ENCODE results near the gene ATP10B. TPM values are rescaled to one million over a fixed set of nuclear protein-coding genes. Genes with fewer than 3 reads are reported as not detected.

The ATP10B gene
- total and polyA plus RNA-seq, 4 donors: 0.08 to 7.2 (median 0.53) TPM

DNA sequence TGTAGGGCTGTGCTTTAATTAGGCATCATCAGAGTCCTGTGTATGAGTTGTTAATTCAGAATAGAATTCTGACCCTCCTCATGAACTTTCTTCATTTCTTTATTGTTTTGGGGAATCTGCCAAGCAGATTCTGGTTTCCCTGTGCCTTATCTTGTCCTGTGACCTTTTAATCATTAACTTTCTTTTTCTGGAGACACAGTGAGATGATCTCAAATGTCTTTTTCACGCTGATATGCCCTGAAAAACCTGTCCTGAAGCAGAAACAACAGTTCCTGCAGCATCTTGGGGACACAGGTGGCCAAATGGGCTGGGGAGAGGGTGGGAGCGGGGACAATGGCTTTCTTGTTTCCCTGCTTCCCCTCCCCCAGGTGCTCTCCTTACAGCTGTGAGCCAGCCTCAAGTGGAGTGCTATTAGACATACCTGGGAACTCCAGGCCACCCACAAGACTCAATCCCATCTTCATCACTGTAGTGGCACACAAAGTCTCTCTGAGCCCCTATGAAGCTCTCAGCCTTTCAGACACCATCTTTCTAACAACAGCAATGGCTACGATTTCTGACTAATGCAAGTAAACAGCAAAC lies 213.8 kb downstream of the ATP10B start:
- no peak for ATAC-seq (ENCODE audit: insufficient read depth, low FRiP score)
- no peaks in the 10 kb centered on the region for H3K36me3 ChIP-seq (ENCODE audit: control insufficient read depth in 4 of 4, insufficient read depth in 4 of 4, low read length in 4 of 4)
- H3K4me1 ChIP-seq (ENCODE audit: control insufficient read depth in 5 of 5, insufficient read depth in 5 of 5, low read length in 5 of 5): no peaks in the 10 kb centered on the region
- no peak overlapping the region for H3K9ac ChIP-seq (ENCODE audit: insufficient read depth in 1 of 2, low read length in 2 of 2)
- TF ChIP-seq, protein P1, sequence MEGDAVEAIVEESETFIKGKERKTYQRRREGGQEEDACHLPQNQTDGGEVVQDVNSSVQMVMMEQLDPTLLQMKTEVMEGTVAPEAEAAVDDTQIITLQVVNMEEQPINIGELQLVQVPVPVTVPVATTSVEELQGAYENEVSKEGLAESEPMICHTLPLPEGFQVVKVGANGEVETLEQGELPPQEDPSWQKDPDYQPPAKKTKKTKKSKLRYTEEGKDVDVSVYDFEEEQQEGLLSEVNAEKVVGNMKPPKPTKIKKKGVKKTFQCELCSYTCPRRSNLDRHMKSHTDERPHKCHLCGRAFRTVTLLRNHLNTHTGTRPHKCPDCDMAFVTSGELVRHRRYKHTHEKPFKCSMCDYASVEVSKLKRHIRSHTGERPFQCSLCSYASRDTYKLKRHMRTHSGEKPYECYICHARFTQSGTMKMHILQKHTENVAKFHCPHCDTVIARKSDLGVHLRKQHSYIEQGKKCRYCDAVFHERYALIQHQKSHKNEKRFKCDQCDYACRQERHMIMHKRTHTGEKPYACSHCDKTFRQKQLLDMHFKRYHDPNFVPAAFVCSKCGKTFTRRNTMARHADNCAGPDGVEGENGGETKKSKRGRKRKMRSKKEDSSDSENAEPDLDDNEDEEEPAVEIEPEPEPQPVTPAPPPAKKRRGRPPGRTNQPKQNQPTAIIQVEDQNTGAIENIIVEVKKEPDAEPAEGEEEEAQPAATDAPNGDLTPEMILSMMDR (IDR thresholded peaks at IDR 0.05; ENCODE audit: control extremely low read depth, extremely low read depth): no peak
- no peaks in the 10 kb centered on the region for H3K27me3 ChIP-seq (ENCODE audit: control insufficient read depth in 3 of 3, insufficient read depth in 3 of 3, low read length in 2 of 3)
- WGBS, 2 donors: 69 to 75% methylated on average over 3 of the region's 3 CpGs
- peak in 1 of 3 donors; percentile 9 for DNase-seq
- no peaks in the 10 kb centered on the region for H3K9me3 ChIP-seq (ENCODE audit: control insufficient read depth in 4 of 4, insufficient read depth in 3 of 4, low read length in 3 of 4)
- H3K27ac ChIP-seq (ENCODE audit: low read depth in 1 of 2, low read length in 1 of 2): no peak overlapping the region
- no peak overlapping the region for H3K4me3 ChIP-seq

DNA sequence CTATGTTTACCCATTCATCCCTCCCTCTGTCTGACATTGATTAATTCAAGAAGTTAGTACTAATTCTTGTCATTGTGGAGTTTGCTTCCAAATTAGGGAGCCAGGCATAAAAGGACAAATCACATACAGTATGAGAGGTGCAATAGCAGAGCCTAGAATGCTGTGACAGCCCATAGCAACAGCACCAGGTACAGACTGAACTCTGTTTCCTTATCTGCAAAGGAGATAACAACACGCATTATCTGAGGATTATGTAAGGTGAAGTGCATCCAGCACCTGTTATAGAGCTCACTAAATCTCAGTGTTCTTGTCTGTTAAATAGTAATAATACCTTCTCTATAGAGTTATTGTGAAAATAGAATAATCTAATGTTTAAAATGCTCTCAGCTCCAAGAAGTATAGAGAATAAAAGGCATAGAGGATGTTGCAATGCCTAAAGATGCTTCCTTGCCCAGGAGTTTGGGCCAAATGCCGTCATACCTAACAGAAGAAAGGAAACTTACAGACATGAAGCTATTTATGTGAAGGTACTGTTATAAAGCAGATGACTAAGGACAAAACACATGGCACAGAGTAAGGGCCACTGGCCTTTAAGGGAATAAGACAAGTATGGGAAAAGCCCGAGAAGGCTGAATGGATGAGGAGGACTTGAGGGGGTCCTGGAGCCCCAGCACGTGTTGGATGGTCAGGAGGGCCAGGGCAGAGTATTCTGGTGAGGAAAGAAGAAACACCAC lies 214.5 kb downstream of the ATP10B start:
- Histone ChIP-seq H3K27ac (ENCODE audit: low read depth in 1 of 2, low read length in 1 of 2) (no peak overlapping the region), H3K9me3 (ENCODE audit: control insufficient read depth in 4 of 4, insufficient read depth in 3 of 4, low read length in 3 of 4) (no peaks in the 10 kb centered on the region), H3K4me1 (ENCODE audit: control insufficient read depth in 5 of 5, insufficient read depth in 5 of 5, low read length in 5 of 5) (no peaks in the 10 kb centered on the region), H3K27me3 (ENCODE audit: control insufficient read depth in 3 of 3, insufficient read depth in 3 of 3, low read length in 2 of 3) (no peaks in the 10 kb centered on the region), H3K36me3 (ENCODE audit: control insufficient read depth in 4 of 4, insufficient read depth in 4 of 4, low read length in 4 of 4) (no peaks in the 10 kb centered on the region), H3K4me3 (no peak overlapping the region), H3K9ac (ENCODE audit: insufficient read depth in 1 of 2, low read length in 2 of 2) (no peak overlapping the region)
- TF ChIP-seq, protein P1 (IDR thresholded peaks at IDR 0.05; ENCODE audit: control extremely low read depth, extremely low read depth): no peak
- 73 to 82% methylated on average over 4 of the region's 4 CpGs for WGBS, 2 donors
- ATAC-seq (ENCODE audit: insufficient read depth, low FRiP score) (no peak), DNase-seq (no peak)

DNA sequence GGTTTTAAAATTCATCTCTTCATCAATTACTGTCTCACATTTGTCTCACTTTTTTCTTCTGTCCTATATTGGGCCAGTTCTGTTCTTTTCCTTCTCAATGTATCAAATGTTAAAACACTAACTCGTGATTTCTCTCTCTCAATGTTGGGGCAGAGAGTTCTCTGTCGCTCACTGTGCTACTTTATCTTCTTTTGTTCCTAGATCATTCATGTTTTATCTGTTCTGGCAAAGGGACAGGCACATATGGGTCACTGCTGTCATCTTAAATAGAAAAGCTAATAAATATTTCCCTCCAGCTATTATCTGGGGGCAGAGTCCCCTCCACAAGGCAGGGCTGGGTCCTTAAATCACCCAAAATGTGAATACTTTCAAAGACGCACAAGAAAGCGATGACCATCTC lies 216.3 kb downstream of the ATP10B start:
- H3K9me3 ChIP-seq (ENCODE audit: control insufficient read depth in 4 of 4, insufficient read depth in 3 of 4, low read length in 3 of 4): peaks cover 0 to 4% (median 0%) of the 10 kb centered on the region in 4 donors
- H3K4me1 ChIP-seq (ENCODE audit: control insufficient read depth in 5 of 5, insufficient read depth in 5 of 5, low read length in 5 of 5): no peaks in the 10 kb centered on the region
- TF ChIP-seq, protein P1 (IDR thresholded peaks at IDR 0.05; ENCODE audit: control extremely low read depth, extremely low read depth): no peak
- H3K36me3 ChIP-seq (ENCODE audit: control insufficient read depth in 4 of 4, insufficient read depth in 4 of 4, low read length in 4 of 4): no peaks in the 10 kb centered on the region
- no peaks in the 10 kb centered on the region for H3K27me3 ChIP-seq (ENCODE audit: control insufficient read depth in 3 of 3, insufficient read depth in 3 of 3, low read length in 2 of 3)
- no peak for DNase-seq
- H3K4me3 ChIP-seq: no peak overlapping the region
- WGBS, 2 donors: 82 to 87% methylated on average over 4 of the region's 4 CpGs
- no peak overlapping the region for H3K27ac ChIP-seq (ENCODE audit: low read depth in 1 of 2, low read length in 1 of 2)
- no peak overlapping the region for H3K9ac ChIP-seq (ENCODE audit: insufficient read depth in 1 of 2, low read length in 2 of 2)
- ATAC-seq (ENCODE audit: insufficient read depth, low FRiP score): no peak
